HG03521 (cell line): Measurements from ENCODE around the gene SP2.

ENCODE experiments used
- ATAC-seq: cut with Tn5 transposase; IDR thresholded peaks from one replicate; pipeline ENCODE4 v1.9.1; 2021; ENCODE audit warnings: mild to moderate bottlenecking, moderate library complexity; ENCODE audit not compliant: unreplicated experiment

Gene SP2

DNA sequence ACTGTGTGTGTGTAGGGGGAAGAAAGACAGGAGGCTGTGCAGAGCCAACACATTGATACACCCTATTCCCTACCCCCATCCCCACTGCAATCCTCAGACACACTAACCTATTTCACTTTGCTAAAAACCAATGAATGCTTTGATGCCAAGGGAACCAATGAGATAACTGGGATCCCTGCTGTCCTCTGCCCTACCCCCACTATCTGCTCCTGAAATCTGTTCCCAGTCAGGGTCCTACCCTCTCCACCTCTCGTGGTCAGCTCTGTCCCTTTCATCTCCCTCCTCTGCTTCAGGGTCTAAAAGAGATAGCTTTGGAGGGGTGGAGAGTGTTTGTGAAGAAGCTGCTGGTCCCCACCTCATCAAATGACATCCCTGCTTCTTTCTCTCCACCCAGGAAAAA lies 26.0 kb upstream of the SP2 start:
- no peak for ATAC-seq

- ATAC-seq, result no peak
Measured at GRCh38 chr17:47871048-47871447, 25.0 kb upstream of the SP2 start.

GRCh38 chr17:47872019-47872650 lies 23.9 kb upstream of the SP2 start:
- no peak for ATAC-seq

DNA sequence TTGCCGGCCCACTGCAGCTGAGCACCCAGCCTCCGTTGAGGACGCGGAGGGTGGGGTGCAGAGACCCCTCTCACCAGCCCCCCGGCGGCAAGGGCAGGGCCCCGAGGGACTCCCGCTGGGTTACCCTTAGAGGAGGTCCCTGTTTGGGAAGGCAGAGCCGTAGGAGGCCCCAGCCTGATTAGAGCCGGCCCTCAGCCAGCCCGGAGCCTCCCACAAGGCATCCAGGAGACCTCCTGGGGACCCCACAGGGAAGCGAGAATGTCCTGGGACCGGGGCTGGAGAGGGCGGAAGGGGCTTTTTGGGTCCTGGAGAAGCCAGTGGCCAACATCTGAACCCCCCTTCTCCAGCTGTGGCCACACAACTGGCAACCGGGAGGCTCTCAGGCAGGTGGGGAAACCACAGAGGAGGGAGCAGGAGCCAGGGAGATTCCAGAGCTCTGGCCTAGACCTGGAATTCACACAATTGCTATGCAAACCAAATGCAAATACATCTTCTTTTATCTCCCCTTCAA lies 23.3 kb upstream of the SP2 start:
- no peak for ATAC-seq

- ATAC-seq, result no peak
Measured at GRCh38 chr17:47873200-47874090, 22.6 kb upstream of the SP2 start.

GRCh38 chr17:47875011-47875985 lies 20.7 kb upstream of the SP2 start:
- ATAC-seq, result no peak

- no peak for ATAC-seq
Measured at GRCh38 chr17:47877368-47878034, 18.5 kb upstream of the SP2 start.

DNA sequence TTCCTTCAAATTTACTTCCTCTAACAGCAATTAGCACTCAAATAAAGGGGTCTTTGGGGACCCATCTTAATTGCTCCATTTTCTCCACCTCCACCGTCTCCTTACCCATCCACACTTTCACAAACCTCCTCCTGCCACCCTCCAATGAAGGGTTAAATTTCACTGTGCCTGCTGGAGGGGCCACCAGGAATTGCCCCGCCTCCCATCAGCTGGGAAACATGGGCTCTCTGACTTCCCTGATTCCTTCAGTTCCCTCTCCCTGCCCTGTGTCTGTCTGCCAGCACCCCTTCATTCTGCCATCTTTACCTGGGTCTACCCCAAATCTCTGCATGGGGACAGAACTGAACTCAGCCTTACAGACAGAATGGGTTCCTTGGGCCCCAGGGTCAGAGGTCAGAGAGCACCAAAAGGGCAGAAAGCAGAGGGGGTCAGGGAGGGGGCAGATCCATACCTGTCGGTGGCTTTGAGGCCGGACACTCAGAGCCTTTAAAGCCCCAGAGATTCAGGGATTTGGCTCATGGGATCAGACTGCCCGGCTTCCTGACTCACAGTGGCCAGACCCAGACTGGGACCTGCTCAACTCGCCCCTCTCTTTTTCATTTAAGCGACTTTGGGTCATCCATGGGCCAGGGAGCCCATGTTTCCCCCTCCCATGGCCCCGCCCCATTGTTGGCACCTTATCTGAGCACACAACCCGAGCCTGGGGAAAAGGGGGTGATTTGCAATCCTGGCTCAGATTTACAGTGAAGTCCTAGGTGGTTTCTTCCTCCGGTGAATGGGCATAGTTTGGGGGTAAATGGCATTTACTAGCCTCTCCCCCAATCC lies 17.6 kb upstream of the SP2 start:
- ATAC-seq, result no peak

GRCh38 chr17:47879028-47879585 lies 16.9 kb upstream of the SP2 start:
- no peak for ATAC-seq

GRCh38 chr17:47879776-47880454 lies 16.1 kb upstream of the SP2 start:
- ATAC-seq, result no peak

GRCh38 chr17:47882247-47882646 lies 13.8 kb upstream of the SP2 start:
- no peak for ATAC-seq

DNA sequence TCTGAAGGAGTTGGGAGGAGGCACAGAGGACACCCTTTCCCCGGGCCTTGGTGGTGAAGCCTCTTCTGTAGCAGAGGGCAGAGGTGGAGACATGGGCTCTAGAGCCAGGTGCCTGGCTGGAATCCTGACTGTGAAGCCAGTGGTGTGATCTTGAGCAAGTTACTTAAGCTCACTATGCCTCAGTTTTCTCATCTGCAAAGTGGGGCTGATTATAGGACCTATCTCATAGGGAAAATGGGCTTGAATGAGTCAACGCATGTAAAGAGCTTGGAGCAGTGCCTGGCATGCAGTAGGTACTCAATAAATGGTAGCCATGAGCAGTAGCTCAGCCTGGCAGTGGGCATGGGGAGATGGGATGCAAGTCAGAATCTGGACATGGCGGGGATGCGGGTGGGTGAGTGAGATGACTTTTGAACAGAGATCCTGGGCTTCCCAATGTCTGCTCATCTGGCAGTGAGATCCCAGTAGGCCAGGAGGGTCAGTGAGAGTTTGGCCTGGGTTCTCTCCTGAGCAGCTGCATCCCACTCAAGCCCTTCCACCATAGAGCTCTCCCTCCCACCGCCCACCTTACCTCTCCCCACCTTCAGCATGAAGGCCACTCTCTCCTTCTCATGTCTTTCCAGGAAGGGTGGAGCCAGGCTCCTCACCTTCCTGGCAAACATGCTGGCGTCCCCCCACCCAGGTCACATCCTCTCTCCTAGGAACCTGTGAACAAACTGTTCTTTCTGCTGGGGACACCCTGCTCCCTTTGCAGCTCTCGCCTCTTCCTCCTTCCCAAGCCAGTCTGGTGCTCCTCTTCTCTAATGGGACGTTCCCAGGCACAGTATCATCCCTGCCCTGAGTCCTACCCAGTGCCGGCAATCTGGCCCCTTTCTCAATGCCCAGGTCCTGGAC lies 13.1 kb upstream of the SP2 start:
- no peak for ATAC-seq

GRCh38 chr17:47883589-47884426 lies 12.2 kb upstream of the SP2 start:
- no peak for ATAC-seq

DNA sequence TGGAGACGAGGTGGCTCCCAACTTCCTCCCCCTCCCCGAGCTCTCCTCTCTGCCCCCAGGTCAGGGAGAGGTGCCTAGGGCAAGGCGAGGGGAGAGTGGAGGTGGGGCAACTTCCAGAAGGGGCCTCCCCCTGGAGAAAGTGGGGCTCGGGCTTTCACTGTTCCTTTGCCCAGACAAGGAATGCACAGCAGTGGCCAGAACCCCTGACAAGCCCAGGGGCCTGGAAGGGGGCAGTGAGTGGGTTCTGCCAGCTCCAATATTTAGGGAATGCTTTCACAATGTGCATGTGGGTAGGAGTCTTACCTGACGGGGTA lies 11.7 kb upstream of the SP2 start:
- no peak for ATAC-seq

GRCh38 chr17:47884905-47885730 lies 10.9 kb upstream of the SP2 start:
- no peak for ATAC-seq

GRCh38 chr17:47888293-47888692 lies 7.7 kb upstream of the SP2 start:
- ATAC-seq, result no peak
